MM.1S (cell line): ENCODE results near the gene KRTAP4-2.

ENCODE experiments used
- EZH2 ChIP-seq: fragments of 300-600 bp; sonication (generic); optimal IDR thresholded peaks from 2 replicates; pipeline ENCODE3; 2017; ENCODE audit warnings: low read depth, mild to moderate bottlenecking, antibody characterized with exemption, low read length, mixed read lengths
- TF ChIP-seq, protein P1 (sequence below): fragments of 300-600 bp; sonication (generic); IDR thresholded peaks from 2 replicates; pipeline ENCODE4 v1.5.1; 2016; ENCODE audit warnings: antibody characterized with exemption, low read length, mixed read lengths

DNA sequence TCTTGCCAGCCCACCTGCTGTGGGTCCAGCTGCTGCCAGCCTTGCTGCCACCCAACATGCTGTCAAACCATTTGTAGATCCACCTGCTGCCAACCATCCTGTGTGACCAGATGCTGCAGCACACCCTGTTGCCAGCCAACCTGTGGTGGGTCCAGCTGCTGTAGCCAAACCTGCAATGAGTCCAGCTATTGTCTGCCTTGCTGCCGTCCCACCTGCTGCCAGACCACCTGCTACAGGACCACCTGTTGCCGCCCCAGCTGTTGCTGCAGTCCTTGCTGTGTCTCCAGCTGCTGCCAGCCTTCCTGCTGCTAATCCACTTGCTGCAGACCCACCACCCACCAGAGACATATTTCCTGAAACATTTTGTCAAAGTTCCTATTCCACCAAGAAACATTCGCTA, 12.3 kb upstream of the KRTAP4-2 start:
- TF ChIP-seq, protein P1, sequence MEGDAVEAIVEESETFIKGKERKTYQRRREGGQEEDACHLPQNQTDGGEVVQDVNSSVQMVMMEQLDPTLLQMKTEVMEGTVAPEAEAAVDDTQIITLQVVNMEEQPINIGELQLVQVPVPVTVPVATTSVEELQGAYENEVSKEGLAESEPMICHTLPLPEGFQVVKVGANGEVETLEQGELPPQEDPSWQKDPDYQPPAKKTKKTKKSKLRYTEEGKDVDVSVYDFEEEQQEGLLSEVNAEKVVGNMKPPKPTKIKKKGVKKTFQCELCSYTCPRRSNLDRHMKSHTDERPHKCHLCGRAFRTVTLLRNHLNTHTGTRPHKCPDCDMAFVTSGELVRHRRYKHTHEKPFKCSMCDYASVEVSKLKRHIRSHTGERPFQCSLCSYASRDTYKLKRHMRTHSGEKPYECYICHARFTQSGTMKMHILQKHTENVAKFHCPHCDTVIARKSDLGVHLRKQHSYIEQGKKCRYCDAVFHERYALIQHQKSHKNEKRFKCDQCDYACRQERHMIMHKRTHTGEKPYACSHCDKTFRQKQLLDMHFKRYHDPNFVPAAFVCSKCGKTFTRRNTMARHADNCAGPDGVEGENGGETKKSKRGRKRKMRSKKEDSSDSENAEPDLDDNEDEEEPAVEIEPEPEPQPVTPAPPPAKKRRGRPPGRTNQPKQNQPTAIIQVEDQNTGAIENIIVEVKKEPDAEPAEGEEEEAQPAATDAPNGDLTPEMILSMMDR: no peak
- no peak for TF ChIP-seq EZH2
